ENCODE results near the gene PTPRD.

Gene PTPRD

GRCh38 chr9:8388132-8388531 is 2224.7 kb downstream of the PTPRD start:
- DNase-seq: no peak

- no peak for DNase-seq
These were observed 2228.7 kb downstream of the PTPRD start for GRCh38 chr9:8384091-8384490.

- no peak for DNase-seq
These were observed 2229.8 kb downstream of the PTPRD start for GRCh38 chr9:8382777-8383527.

- DNase-seq: no peak
These were observed 2230.5 kb downstream of the PTPRD start for GRCh38 chr9:8382266-8382665.

GRCh38 chr9:8381601-8382000 is 2231.2 kb downstream of the PTPRD start:
- no peak for DNase-seq

- no peak for DNase-seq
These were observed 2238.3 kb downstream of the PTPRD start for GRCh38 chr9:8374471-8374870.

GRCh38 chr9:8371686-8372085 is 2241.1 kb downstream of the PTPRD start:
- no peak for DNase-seq

- DNase-seq: no peak
These were observed 2246.5 kb downstream of the PTPRD start for GRCh38 chr9:8366161-8366926.

GRCh38 chr9:8365466-8366160 is 2247.2 kb downstream of the PTPRD start:
- no peak for DNase-seq

- no peak for DNase-seq
These were observed 2247.8 kb downstream of the PTPRD start for GRCh38 chr9:8365029-8365428.

- DNase-seq: no peak
These were observed 2248.6 kb downstream of the PTPRD start for GRCh38 chr9:8364026-8364752.

- DNase-seq: no peak
These were observed 2250.6 kb downstream of the PTPRD start for GRCh38 chr9:8362250-8362649.

GRCh38 chr9:8361364-8361763 is 2251.4 kb downstream of the PTPRD start:
- DNase-seq: no peak

GRCh38 chr9:8356406-8356805 is 2256.4 kb downstream of the PTPRD start:
- DNase-seq: no peak

- DNase-seq: no peak
These were observed 2261.4 kb downstream of the PTPRD start for GRCh38 chr9:8351436-8351835.

GRCh38 chr9:8349901-8350300 is 2262.9 kb downstream of the PTPRD start:
- DNase-seq: no peak

GRCh38 chr9:8349376-8349775 is 2263.4 kb downstream of the PTPRD start:
- DNase-seq: no peak

GRCh38 chr9:8348756-8349155 is 2264.0 kb downstream of the PTPRD start:
- no peak for DNase-seq

- DNase-seq: no peak
These were observed 2266.5 kb downstream of the PTPRD start for GRCh38 chr9:8346296-8346695.

GRCh38 chr9:8338767-8339510 is 2273.9 kb downstream of the PTPRD start:
- no peak for DNase-seq

- no peak for DNase-seq
These were observed 2274.7 kb downstream of the PTPRD start for GRCh38 chr9:8337834-8338766.

Measured in activated naive CD4-positive, alpha-beta T cell treated with anti-CD3 and anti-CD28 coated beads, Interleukin-2, amount 50 U/mL, for 16 hours (primary cell).